ENCODE data around the gene CST3.
"Not testable (repeated sequence)": the region's sequence is repeated elsewhere in the genome, so short reads cannot be mapped to it uniquely, and the experiment has no call there.

The CST3 gene

GRCh38 chr20:23627501-23627900 lies 10.3 kb downstream of the CST3 start:
- no peak for DNase-seq

- no peak for DNase-seq
These were observed 11.6 kb downstream of the CST3 start for GRCh38 chr20:23626040-23626620.

GRCh38 chr20:23625236-23625964 lies 12.4 kb downstream of the CST3 start:
- DNase-seq = no peak

GRCh38 chr20:23624324-23624691 lies 13.4 kb downstream of the CST3 start:
- no peak for DNase-seq

GRCh38 chr20:23623666-23624323 lies 14.0 kb downstream of the CST3 start:
- DNase-seq = no peak

GRCh38 chr20:23622839-23623343 lies 14.9 kb downstream of the CST3 start:
- no peak for DNase-seq

GRCh38 chr20:23622401-23622800 lies 15.4 kb downstream of the CST3 start:
- DNase-seq = not testable (repeated sequence)

GRCh38 chr20:23620670-23621386 lies 16.9 kb downstream of the CST3 start:
- DNase-seq = not testable (repeated sequence)

- DNase-seq = no peak
These were observed 23.6 kb downstream of the CST3 start for GRCh38 chr20:23614163-23614562.

GRCh38 chr20:23613676-23614075 lies 24.1 kb downstream of the CST3 start:
- no peak for DNase-seq

GRCh38 chr20:23612396-23612795 lies 25.4 kb downstream of the CST3 start:
- DNase-seq = no peak

- DNase-seq = no peak
These were observed 28.2 kb downstream of the CST3 start for GRCh38 chr20:23609486-23610109.

- no peak for DNase-seq
These were observed 29.4 kb downstream of the CST3 start for GRCh38 chr20:23608251-23608846.

- no peak for DNase-seq
These were observed 30.1 kb downstream of the CST3 start for GRCh38 chr20:23607497-23608245.

GRCh38 chr20:23606652-23607049 lies 31.1 kb downstream of the CST3 start:
- DNase-seq = peak in 1 of 2 experiments; percentile 42

GRCh38 chr20:23605867-23606651 lies 31.7 kb downstream of the CST3 start, which contains the start of gene CST9:
CST9 (minus strand) TSS chr20:23605917; CDS start chr20:23605864, 53 bp downstream.
- no peak for DNase-seq

- no peak for DNase-seq
These were observed 33.4 kb downstream of the CST3 start for GRCh38 chr20:23604306-23604705.

GRCh38 chr20:23603321-23603720 lies 34.4 kb downstream of the CST3 start:
- DNase-seq = no peak

- DNase-seq = no peak
These were observed 35.1 kb downstream of the CST3 start for GRCh38 chr20:23602699-23603098.

GRCh38 chr20:23602241-23602640 lies 35.5 kb downstream of the CST3 start:
- DNase-seq = no peak

- no peak for DNase-seq
These were observed 36.0 kb downstream of the CST3 start for GRCh38 chr20:23601715-23602114.

Measured in cerebellar nuclear complex (tissue), 1 donor.